GM10266 (cell line): ENCODE results near the gene SKIC8.

ENCODE experiments used
- DNase-seq: peaks from one replicate; pipeline ENCODE4 v3.0.0; 2012; ENCODE audit errors: extremely low spot score
- CTCF ChIP-seq: IDR thresholded peaks from 2 replicates; pipeline ENCODE4 v1.5.1; 2012; ENCODE audit warnings: mild to moderate bottlenecking, low read depth; ENCODE audit not compliant: control insufficient read depth, insufficient read depth; ENCODE audit errors: missing control alignments

Gene SKIC8

GRCh38 chr15:78244101-78244500 is 55.3 kb downstream of the SKIC8 start:
- no peak for TF ChIP-seq CTCF
- DNase-seq: no peak

GRCh38 chr15:78243491-78243941 is 55.9 kb downstream of the SKIC8 start:
- no peak for DNase-seq
- no peak for TF ChIP-seq CTCF

- DNase-seq: no peak
- no peak for TF ChIP-seq CTCF
Observed at GRCh38 chr15:78243058-78243457, 56.4 kb downstream of the SKIC8 start.

GRCh38 chr15:78242128-78242527 is 57.3 kb downstream of the SKIC8 start:
- DNase-seq: no peak
- TF ChIP-seq CTCF: peak; percentile 34

- peak; percentile 90 for TF ChIP-seq CTCF
- DNase-seq: peak; percentile 90
Observed at GRCh38 chr15:78241017-78241416, 58.4 kb downstream of the SKIC8 start.

- no peak for DNase-seq
- TF ChIP-seq CTCF: no peak
Observed at GRCh38 chr15:78239811-78240210, 59.6 kb downstream of the SKIC8 start.

GRCh38 chr15:78237146-78237545 is 62.3 kb downstream of the SKIC8 start:
- no peak for TF ChIP-seq CTCF
- DNase-seq: no peak
